H9 (cell line): ENCODE results near the gene RASL10B. TPM values are rescaled to one million over a fixed set of nuclear protein-coding genes. Genes with fewer than 3 reads are reported as not detected.

Experiments used
- DNase-seq: peaks from one replicate; pipeline ENCODE4 v3.0.0-alpha.2; 2017
- H2AFZ ChIP-seq: one replicate; pipeline ENCODE4 v1.6.1; 2013; ENCODE audit warnings: mild to moderate bottlenecking, low read length, control low read depth, moderate library complexity
- H2AK5ac ChIP-seq: 2 replicates; pipeline ENCODE4 v1.6.1; 2013; ENCODE audit warnings: low read length, control low read depth, mixed read lengths; ENCODE audit not compliant: insufficient read length
- H2BK120ac ChIP-seq: one replicate; pipeline ENCODE4 v1.6.1; 2013; ENCODE audit warnings: low read depth, mild to moderate bottlenecking, low read length, control low read depth, inconsistent platforms; ENCODE audit not compliant: poor library complexity, severe bottlenecking
- H2BK12ac ChIP-seq: 2 replicates; pipeline ENCODE4 v1.6.1; 2013; ENCODE audit warnings: low read length, control low read depth, mixed read lengths, low read depth; ENCODE audit not compliant: insufficient read length
- H2BK15ac ChIP-seq: 2 replicates; pipeline ENCODE4 v1.6.1; 2013; ENCODE audit warnings: low read depth, low read length, control low read depth
- H2BK20ac ChIP-seq: one replicate; pipeline ENCODE4 v1.6.1; 2013; ENCODE audit warnings: low read depth, mild to moderate bottlenecking, low read length, control low read depth, inconsistent platforms; ENCODE audit not compliant: poor library complexity, severe bottlenecking
- H2BK5ac ChIP-seq: 2 replicates; pipeline ENCODE4 v1.6.1; 2013; ENCODE audit warnings: low read length, control low read depth, mixed read lengths; ENCODE audit not compliant: insufficient read length
- H3K14ac ChIP-seq: 2 replicates; pipeline ENCODE4 v1.6.1; 2013; ENCODE audit warnings: low read length, control low read depth; ENCODE audit not compliant: insufficient read depth
- H3K18ac ChIP-seq: 2 replicates; pipeline ENCODE4 v1.6.1; 2013; ENCODE audit warnings: low read depth, mild to moderate bottlenecking, mixed read lengths, low read length, control low read depth; ENCODE audit not compliant: insufficient read length
- H3K23ac ChIP-seq: 2 replicates; pipeline ENCODE4 v1.6.1; 2013; ENCODE audit warnings: low read length, control low read depth, mixed read lengths, low read depth; ENCODE audit not compliant: insufficient read length
- H3K23me2 ChIP-seq: 2 replicates; pipeline ENCODE4 v1.6.1; 2013; ENCODE audit warnings: low read depth, mild to moderate bottlenecking, mixed read lengths, low read length, control low read depth; ENCODE audit not compliant: insufficient read length, poor library complexity, severe bottlenecking
- H3K27ac ChIP-seq: 2 replicates; pipeline ENCODE4 v1.5.1; 2013; ENCODE audit warnings: low read length, control low read depth, mixed read lengths, low read depth; ENCODE audit not compliant: insufficient read length
- H3K27me3 ChIP-seq: 2 replicates; pipeline ENCODE4 v1.6.1; 2013; ENCODE audit warnings: low read length, control low read depth, inconsistent platforms; ENCODE audit not compliant: insufficient read depth
- H3K4ac ChIP-seq: 2 replicates; pipeline ENCODE4 v1.6.1; 2013; ENCODE audit warnings: low read depth, mild to moderate bottlenecking, control low read depth, inconsistent platforms, low read length, moderate library complexity
- H3K4me1 ChIP-seq: 2 replicates; pipeline ENCODE4 v1.6.1; 2013; ENCODE audit warnings: low read length, control low read depth, inconsistent platforms; ENCODE audit not compliant: insufficient read depth
- H3K4me2 ChIP-seq: 2 replicates; pipeline ENCODE4 v1.6.1; 2013; ENCODE audit warnings: low read length, control low read depth, mixed read lengths; ENCODE audit not compliant: insufficient read length, insufficient read depth
- H3K56ac ChIP-seq: 2 replicates; pipeline ENCODE4 v1.6.1; 2013; ENCODE audit warnings: low read depth, mild to moderate bottlenecking, mixed read lengths, low read length, control low read depth; ENCODE audit not compliant: insufficient read length
- H3K79me1 ChIP-seq: 2 replicates; pipeline ENCODE4 v1.6.1; 2013; ENCODE audit warnings: low read depth, mild to moderate bottlenecking, moderate library complexity, low read length, control low read depth, inconsistent platforms; ENCODE audit not compliant: insufficient read depth, poor library complexity, severe bottlenecking
- H3K79me2 ChIP-seq: 2 replicates; pipeline ENCODE4 v1.6.1; 2013; ENCODE audit warnings: low read length, control low read depth, inconsistent platforms; ENCODE audit not compliant: insufficient read depth
- H3K9ac ChIP-seq: 2 replicates; pipeline ENCODE4 v1.6.1; 2013; ENCODE audit warnings: low read length, control low read depth, mixed read lengths; ENCODE audit not compliant: insufficient read length; ENCODE audit errors: extremely low read depth
- H3K9me3 ChIP-seq: one replicate; pipeline ENCODE4 v1.6.1; 2013; ENCODE audit warnings: low read depth, low read length, inconsistent platforms; ENCODE audit not compliant: control insufficient read depth
- H3T11ph ChIP-seq: one replicate; pipeline ENCODE4 v1.6.1; 2013; ENCODE audit warnings: mild to moderate bottlenecking, low read length, control low read depth, inconsistent platforms
- H4K20me1 ChIP-seq: one replicate; pipeline ENCODE4 v1.6.1; 2013; ENCODE audit not compliant: control insufficient read depth, insufficient read length, insufficient read depth
- H4K5ac ChIP-seq: 2 replicates; pipeline ENCODE4 v1.6.1; 2013; ENCODE audit warnings: low read depth, mild to moderate bottlenecking, mixed read lengths, low read length, control low read depth; ENCODE audit not compliant: insufficient read length
- H4K8ac ChIP-seq: replicated peaks from 2 replicates; pipeline ENCODE4 v1.6.1; 2013; ENCODE audit warnings: low read length, control low read depth, mixed read lengths, low read depth; ENCODE audit not compliant: insufficient read length
- H4K91ac ChIP-seq: 2 replicates; pipeline ENCODE4 v1.6.1; 2013; ENCODE audit warnings: low read depth, mild to moderate bottlenecking, moderate library complexity, mixed read lengths, low read length, control low read depth; ENCODE audit not compliant: insufficient read length
- H3K27ac Mint-ChIP-seq, 3 experiments: 2 replicates in 2 of 3; 3 replicates in 1 of 3; pipeline ENCODE4 v1.8.0; 2020 to 2021; ENCODE audit warnings: mixed read lengths in 3 of 3, mild to moderate bottlenecking in 1 of 3, moderate library complexity in 1 of 3
- H3K27me3 Mint-ChIP-seq: 2 replicates; pipeline ENCODE4 v1.8.0; 2021; ENCODE audit warnings: low read depth, mild to moderate bottlenecking, moderate library complexity, mixed read lengths
- H3K36me3 Mint-ChIP-seq, 3 experiments: 2 replicates in 2 of 3; 3 replicates in 1 of 3; pipeline ENCODE4 v1.8.0; 2020 to 2021; ENCODE audit warnings: low read depth in 3 of 3, mixed read lengths in 3 of 3; ENCODE audit not compliant: insufficient read depth in 1 of 3
- H3K4me1 Mint-ChIP-seq, 2 experiments: 2 replicates each; pipeline ENCODE4 v1.8.0; 2020; ENCODE audit warnings: mixed read lengths in 2 of 2
- H3K4me3 Mint-ChIP-seq, 2 experiments: 2 replicates in 1 of 2; 3 replicates in 1 of 2; pipeline ENCODE4 v1.8.0; 2020 to 2021; ENCODE audit warnings: mild to moderate bottlenecking in 2 of 2, mixed read lengths in 2 of 2, moderate library complexity in 1 of 2
- H3K9me3 Mint-ChIP-seq, 2 experiments: 2 replicates in 1 of 2; 3 replicates in 1 of 2; pipeline ENCODE4 v1.8.0; 2020; ENCODE audit warnings: mild to moderate bottlenecking in 2 of 2, mixed read lengths in 2 of 2, moderate library complexity in 1 of 2
- WGBS: extraction: QIAGEN DNeasy Blood & Tissue Kit; methylation state at CpG from one replicate; pipeline ENCODE4 v1.1.7; 2013; ENCODE audit warnings: missing lambda C conversion rate, low lambda C conversion rate, mixed read lengths; ENCODE audit not compliant: insufficient read length; ENCODE audit errors: extremely low coverage; 5-methylcytosine and 5-hydroxymethylcytosine counted together
- total RNA-seq: library from RNA; stranded (reverse); gene quantifications from 2 replicates; pipeline ENCODE4 v1.2.1, GENCODE V29; 2021
- TF ChIP-seq, protein P1 (sequence below): fragments of 200-600 bp; sonication (generic); conservative IDR thresholded peaks from 3 replicates; pipeline ENCODE4 v1.8.0; 2021; ENCODE audit warnings: antibody characterized with exemption, mild to moderate bottlenecking

The RASL10B gene
- total RNA-seq, 1 experiment from 2014 or later = 15.9 TPM

DNA sequence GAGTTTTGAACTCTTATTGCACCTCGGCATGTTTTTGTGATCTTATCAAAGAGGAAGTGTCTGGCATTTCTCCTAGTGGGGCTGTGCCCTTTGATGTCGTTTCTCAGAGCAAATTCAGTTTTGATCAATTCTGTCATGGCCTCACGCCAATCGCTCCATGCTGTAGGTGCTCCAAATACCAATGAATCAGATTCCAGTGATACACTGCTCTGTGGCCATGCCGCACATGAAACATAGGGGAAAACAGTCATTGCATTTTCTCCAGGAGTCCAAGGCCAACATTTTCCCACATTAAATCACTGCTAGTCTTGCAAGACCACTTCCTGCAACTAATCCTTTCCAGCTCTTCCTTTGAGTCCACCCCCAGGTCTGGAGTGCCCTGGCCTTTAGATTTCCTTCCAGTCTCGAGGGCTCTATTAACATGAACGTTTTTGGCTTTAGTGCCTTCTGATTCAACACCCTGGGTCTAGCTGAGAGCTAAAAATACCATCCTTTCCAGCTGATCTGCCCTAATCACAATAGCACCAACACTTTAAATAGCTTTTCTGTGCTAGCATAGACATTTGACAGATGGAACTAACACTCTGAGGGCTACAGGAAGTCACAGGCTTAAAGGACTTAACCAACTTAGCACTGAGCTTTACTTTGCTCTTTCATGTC, 18.2 kb upstream of the RASL10B start:
- Mint-ChIP-seq H3K9me3 (no peaks in the 10 kb centered on the region), H3K36me3 (peaks cover 10 to 38% (median 36%) of the 10 kb centered on the region in 3 experiments; a peak in 6 of 7 replicates), H3K4me3 (no peak overlapping the region), H3K4me1 (no peaks in the 10 kb centered on the region), H3K27me3 (no peaks in the 10 kb centered on the region), H3K27ac (no peak overlapping the region)
- Histone ChIP-seq H4K91ac (no peak overlapping the region), H3K18ac (no peak overlapping the region), H2BK5ac (no peak overlapping the region), H3K79me1 (no peaks in the 10 kb centered on the region), H3K27me3 (no peaks in the 10 kb centered on the region), H3K4me2 (no peak overlapping the region), H3K56ac (no peak overlapping the region), H4K8ac (no peak overlapping the region), H3K23ac (no peak overlapping the region), H3K9me3 (no peaks in the 10 kb centered on the region), H3K4me1 (no peaks in the 10 kb centered on the region), H2AK5ac (no peak overlapping the region), H4K20me1 (no peaks in the 10 kb centered on the region), H4K5ac (no peak overlapping the region), H3T11ph (no peak overlapping the region), H3K4ac (no peak overlapping the region), H2BK12ac (no peak overlapping the region), H3K23me2 (no peaks in the 10 kb centered on the region), H2BK120ac (no peak overlapping the region), H3K27ac (no peak overlapping the region), H2BK20ac (no peak overlapping the region), H3K14ac (no peak overlapping the region), H2AFZ (no peak overlapping the region), H3K79me2 (0 out of 2 replicates have a peak, but pooled peaks cover 2% of the 10 kb centered on the region), H3K9ac (no peak overlapping the region), H2BK15ac (no peak overlapping the region)
- TF ChIP-seq, protein P1, sequence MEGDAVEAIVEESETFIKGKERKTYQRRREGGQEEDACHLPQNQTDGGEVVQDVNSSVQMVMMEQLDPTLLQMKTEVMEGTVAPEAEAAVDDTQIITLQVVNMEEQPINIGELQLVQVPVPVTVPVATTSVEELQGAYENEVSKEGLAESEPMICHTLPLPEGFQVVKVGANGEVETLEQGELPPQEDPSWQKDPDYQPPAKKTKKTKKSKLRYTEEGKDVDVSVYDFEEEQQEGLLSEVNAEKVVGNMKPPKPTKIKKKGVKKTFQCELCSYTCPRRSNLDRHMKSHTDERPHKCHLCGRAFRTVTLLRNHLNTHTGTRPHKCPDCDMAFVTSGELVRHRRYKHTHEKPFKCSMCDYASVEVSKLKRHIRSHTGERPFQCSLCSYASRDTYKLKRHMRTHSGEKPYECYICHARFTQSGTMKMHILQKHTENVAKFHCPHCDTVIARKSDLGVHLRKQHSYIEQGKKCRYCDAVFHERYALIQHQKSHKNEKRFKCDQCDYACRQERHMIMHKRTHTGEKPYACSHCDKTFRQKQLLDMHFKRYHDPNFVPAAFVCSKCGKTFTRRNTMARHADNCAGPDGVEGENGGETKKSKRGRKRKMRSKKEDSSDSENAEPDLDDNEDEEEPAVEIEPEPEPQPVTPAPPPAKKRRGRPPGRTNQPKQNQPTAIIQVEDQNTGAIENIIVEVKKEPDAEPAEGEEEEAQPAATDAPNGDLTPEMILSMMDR = no peak
- DNase-seq = no peak
- no CpG with 5 or more reads among the region's 7 CpGs for WGBS
